Activated CD4-positive, alpha-beta T cell treated with anti-CD3 and anti-CD28 coated beads, Interleukin-2, amount 10 ng/mL, durations not matched to agents 7 days and 5 days (primary cell): ENCODE results near the gene ATP2A3. TPM values are rescaled to one million over a fixed set of nuclear protein-coding genes. Genes with fewer than 3 reads are reported as not detected.
A peak's percentile ranks its signal among the peaks of the same experiment; 100 is the strongest.
"Not testable (repeated sequence)": the region's sequence is repeated elsewhere in the genome, so short reads cannot be mapped to it uniquely, and the experiment has no call there.

Experiments used
- CTCF ChIA-PET: fragments of 350-600 bp; sonication (Branson Sonifier 250); formaldehyde crosslinking; loops from one replicate; lab custom pipeline; 2021; ENCODE audit warnings: antibody characterized with exemption; lab: Charles Lee
- POLR2A ChIA-PET: fragments of 350-600 bp; sonication (Branson Sonifier 250); formaldehyde crosslinking; loops from one replicate; lab custom pipeline; 2021; ENCODE audit warnings: antibody characterized with exemption; lab: Charles Lee
- DNase-seq: peaks from one replicate; pipeline ENCODE4 v3.0.0-alpha.2; 2020
- H3K27ac Mint-ChIP-seq: one replicate; pipeline ENCODE4 v1.8.0; 2021; ENCODE audit warnings: mild to moderate bottlenecking, moderate library complexity, mixed read lengths
- H3K27me3 Mint-ChIP-seq: one replicate; pipeline ENCODE4 v1.8.0; 2021; ENCODE audit warnings: mixed read lengths
- H3K36me3 Mint-ChIP-seq: one replicate; pipeline ENCODE4 v1.8.0; 2021; ENCODE audit warnings: low read depth, mixed read lengths
- H3K4me1 Mint-ChIP-seq: one replicate; pipeline ENCODE4 v1.8.0; 2021; ENCODE audit warnings: mixed read lengths
- H3K4me3 Mint-ChIP-seq: one replicate; pipeline ENCODE4 v1.8.0; 2021; ENCODE audit warnings: mild to moderate bottlenecking, moderate library complexity, mixed read lengths
- H3K9me3 Mint-ChIP-seq: one replicate; pipeline ENCODE4 v1.8.0; 2021; ENCODE audit warnings: mixed read lengths
- total RNA-seq, 2 experiments: library from RNA; stranded (reverse); gene quantifications; one replicate each; pipeline ENCODE4 v1.2.3, GENCODE V29; 2021

The ATP2A3 gene
- total RNA-seq, 2 experiments from 2014 or later, result 294 to 329 TPM

DNA sequence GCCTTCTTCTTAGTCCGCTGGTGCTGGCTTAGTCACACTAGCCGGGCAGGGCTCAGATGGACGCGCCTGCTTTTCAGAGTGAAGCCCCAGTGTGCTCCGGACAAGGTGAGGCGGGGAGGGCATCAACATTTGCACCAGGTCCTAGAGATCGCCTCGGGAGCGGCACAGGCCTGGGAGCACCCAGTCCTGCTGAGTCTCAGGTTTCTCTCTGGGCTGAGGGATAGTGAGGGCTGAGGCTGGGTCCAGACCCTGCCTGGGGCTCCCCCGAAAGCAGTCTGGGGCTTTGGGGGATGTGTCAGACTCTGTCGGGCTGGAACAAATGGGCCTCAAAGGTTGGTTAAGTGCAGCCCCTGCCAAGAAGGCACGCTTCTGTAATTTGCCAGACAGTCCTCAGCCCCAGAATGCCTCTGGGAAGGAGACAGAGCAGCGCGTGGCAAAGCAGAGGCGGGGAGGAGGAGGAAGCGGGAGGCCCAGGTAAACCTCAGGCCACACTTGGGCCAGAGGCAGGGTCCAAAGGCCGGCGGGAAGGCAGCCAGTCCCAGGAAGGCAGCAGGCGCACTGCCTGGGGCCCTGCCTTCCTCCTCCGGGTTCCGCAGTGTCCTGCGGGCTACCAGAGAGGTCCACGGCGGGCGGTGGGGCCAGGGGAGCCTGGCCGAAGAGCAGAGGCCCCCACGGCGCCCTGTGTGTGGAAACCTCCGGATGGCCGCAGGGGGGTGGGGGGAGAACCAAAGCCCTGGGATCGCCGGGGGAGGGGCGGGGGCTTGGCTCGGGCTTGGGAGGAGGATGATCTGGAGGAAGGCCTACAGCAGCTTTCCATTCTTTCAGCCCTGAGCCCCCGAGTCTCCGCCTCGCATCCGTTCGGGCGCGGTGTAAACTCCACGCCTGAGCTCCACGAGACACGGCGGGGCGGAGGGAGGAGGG lies 39.5 kb upstream of the ATP2A3 start:
- Mint-ChIP-seq H3K27me3 (peaks cover 6% of the 10 kb centered on the region), H3K4me3 (no peak overlapping the region), H3K36me3 (peaks cover 20% of the 10 kb centered on the region), H3K9me3 (no peaks in the 10 kb centered on the region), H3K4me1 (peaks cover 5% of the 10 kb centered on the region), H3K27ac (no peak overlapping the region)
- ChIA-PET CTCF (interaction anchor here (0.5 to 1.9 kb wide), 3 partner anchors 90 to 158 kb away, joined by 3 to 16 read pairs (median 3); partner anchors contain the start of gene NCBP3), POLR2A (no interaction called here)
- DNase-seq, result no peak

DNA sequence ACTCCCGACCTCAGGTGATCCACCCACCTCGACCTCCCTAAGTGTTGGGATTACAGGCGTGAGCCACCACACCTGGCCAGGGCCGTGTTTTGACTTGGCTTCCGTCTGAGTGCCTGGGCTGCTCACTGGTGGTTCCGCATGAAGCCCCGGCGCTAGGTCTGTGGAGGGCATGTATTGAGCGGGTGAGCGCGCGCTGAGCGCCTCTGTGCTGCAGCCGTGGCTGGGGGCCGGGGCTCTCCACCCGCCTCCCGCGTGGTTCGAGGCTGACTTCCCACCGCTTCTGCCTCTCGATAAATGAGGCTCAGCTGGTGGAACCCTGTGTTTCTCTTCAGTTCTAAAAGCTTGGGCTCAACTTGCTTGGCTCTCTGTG lies 38.9 kb upstream of the ATP2A3 start:
- CTCF ChIA-PET, result interaction anchor here (1.5 to 1.8 kb wide), 2 partner anchors 10 to 89 kb away, joined by 3 to 5 read pairs; no protein-coding TSS in a partner anchor
- H3K27me3 Mint-ChIP-seq, result peaks cover 8% of the 10 kb centered on the region
- POLR2A ChIA-PET, result no interaction called here
- DNase-seq, result no peak
- H3K36me3 Mint-ChIP-seq, result peaks cover 20% of the 10 kb centered on the region
- peaks cover 5% of the 10 kb centered on the region for H3K4me1 Mint-ChIP-seq
- H3K4me3 Mint-ChIP-seq, result no peak overlapping the region
- H3K9me3 Mint-ChIP-seq, result no peaks in the 10 kb centered on the region
- no peak overlapping the region for H3K27ac Mint-ChIP-seq

DNA sequence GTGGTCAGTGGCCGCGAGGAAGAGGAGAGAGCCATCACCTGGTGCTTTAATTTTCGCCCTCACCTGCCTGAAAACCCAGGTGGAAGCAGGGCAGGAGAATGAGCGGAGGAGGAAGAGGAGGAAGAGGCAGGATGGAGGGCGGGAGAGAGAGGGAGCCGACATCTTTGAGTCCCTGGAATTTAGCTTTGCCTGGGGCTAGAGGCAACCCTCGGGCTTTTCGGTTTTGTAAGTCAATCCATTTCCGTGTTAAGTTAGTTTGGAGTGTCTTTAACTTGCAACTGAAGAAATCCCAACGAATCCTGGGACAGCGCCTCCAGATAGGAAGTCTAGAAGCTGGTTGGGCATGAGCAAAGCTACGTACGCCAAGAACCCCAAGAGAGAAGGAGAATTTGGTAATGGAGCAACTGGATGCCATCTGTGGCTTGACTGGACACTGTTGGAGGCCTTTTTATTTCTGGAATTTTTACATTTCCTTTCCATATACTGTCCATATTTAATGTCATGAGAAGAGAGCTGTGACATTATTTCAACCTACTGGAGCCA lies 36.9 kb upstream of the ATP2A3 start:
- Mint-ChIP-seq H3K4me1 (peaks cover 5% of the 10 kb centered on the region), H3K27me3 (peaks cover 16% of the 10 kb centered on the region), H3K4me3 (no peak overlapping the region), H3K27ac (no peak overlapping the region), H3K36me3 (peaks cover 4% of the 10 kb centered on the region), H3K9me3 (no peaks in the 10 kb centered on the region)
- CTCF ChIA-PET, result interaction anchor here (1.6 to 1.8 kb wide), 2 partner anchors 8 to 87 kb away, joined by 3 to 4 read pairs; no protein-coding TSS in a partner anchor
- no peak for DNase-seq
- POLR2A ChIA-PET, result no interaction called here

DNA sequence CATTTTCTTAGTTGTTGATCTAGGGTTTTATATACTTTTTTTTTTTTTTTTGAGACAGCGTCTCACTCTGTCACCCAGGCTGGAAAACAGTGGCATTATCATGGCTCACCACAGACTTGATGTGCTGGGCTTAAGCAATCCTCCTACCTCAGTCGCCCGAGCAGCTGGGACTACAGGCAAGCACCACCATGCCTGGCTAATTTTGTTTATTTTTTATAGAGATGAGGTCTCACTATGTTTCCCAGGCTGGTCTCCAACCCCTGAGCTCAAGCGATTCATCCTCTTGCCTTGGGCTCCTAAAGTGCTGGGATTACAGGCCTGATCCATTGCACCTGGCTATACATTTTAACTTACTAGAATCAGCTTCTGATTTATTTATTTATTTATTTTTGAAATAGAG lies 34.2 kb upstream of the ATP2A3 start:
- POLR2A ChIA-PET, result interaction anchor here (0.6 kb wide), 1 partner anchor 106 kb away, joined by 5 read pairs; the partner anchor contains the start of gene CAMKK1
- no peak overlapping the region for H3K27ac Mint-ChIP-seq
- DNase-seq, result no peak
- H3K36me3 Mint-ChIP-seq, result no peaks in the 10 kb centered on the region
- H3K4me1 Mint-ChIP-seq, result no peaks in the 10 kb centered on the region
- no peak overlapping the region for H3K4me3 Mint-ChIP-seq
- H3K9me3 Mint-ChIP-seq, result peaks cover under 1% of the 10 kb centered on the region
- CTCF ChIA-PET, result interaction anchor here (0.6 kb wide), 1 partner anchor 189 kb away, joined by 3 read pairs; no protein-coding TSS in a partner anchor
- H3K27me3 Mint-ChIP-seq, result peaks cover 27% of the 10 kb centered on the region

DNA sequence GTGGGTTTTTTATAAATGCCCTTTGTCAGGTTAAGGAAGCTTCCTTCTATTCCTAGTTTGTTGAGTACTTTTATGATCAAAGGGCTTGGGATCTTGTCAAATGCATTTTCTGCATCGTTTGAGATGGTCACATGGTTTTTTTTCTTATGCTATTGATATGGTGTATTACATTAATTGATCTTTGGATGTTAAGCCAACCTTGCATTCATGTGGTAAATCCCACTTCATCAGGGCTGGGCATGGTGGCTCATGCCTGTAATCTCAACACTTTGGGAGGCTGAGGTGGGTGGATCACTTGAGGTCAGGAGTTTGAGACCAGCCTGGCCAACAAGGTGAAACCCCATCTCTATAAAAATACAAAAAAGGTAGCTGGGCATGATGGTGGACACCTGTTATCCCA lies 30.8 kb upstream of the ATP2A3 start:
- Mint-ChIP-seq H3K4me3 (no peak overlapping the region), H3K4me1 (no peaks in the 10 kb centered on the region), H3K9me3 (peaks cover 2% of the 10 kb centered on the region), H3K27me3 (peaks cover 26% of the 10 kb centered on the region), H3K36me3 (no peaks in the 10 kb centered on the region), H3K27ac (peak overlapping the region; percentile 9)
- POLR2A ChIA-PET, result no interaction called here
- CTCF ChIA-PET, result interaction anchor here (0.6 kb wide), 1 partner anchor 12 kb away, joined by 3 read pairs; no protein-coding TSS in a partner anchor
- DNase-seq, result no peak

DNA sequence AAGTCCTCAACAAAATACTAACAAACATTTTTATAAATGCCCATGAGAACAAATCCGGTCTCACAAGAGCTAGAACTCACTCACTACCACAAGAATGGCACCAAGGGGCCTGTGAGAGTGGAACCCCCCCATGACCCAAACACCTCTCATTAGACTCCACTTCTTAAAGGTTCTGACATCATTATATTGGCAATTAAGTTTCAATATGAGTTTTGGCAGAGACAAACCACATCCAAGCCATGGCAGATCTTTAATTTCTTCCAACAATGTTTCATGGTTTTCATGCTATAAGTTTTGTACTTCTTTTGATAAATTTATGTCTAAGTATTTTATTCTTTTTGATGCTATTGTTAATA lies 30.0 kb upstream of the ATP2A3 start:
- Mint-ChIP-seq H3K36me3 (no peaks in the 10 kb centered on the region), H3K9me3 (peaks cover 2% of the 10 kb centered on the region), H3K4me1 (no peaks in the 10 kb centered on the region), H3K27ac (no peak overlapping the region), H3K4me3 (no peak overlapping the region), H3K27me3 (peaks cover 26% of the 10 kb centered on the region)
- ChIA-PET POLR2A (no interaction called here), CTCF (interaction anchor here (0.6 to 1.2 kb wide), 2 partner anchors 8 to 11 kb away, joined by 3 read pairs; no protein-coding TSS in a partner anchor)
- DNase-seq, result no peak

DNA sequence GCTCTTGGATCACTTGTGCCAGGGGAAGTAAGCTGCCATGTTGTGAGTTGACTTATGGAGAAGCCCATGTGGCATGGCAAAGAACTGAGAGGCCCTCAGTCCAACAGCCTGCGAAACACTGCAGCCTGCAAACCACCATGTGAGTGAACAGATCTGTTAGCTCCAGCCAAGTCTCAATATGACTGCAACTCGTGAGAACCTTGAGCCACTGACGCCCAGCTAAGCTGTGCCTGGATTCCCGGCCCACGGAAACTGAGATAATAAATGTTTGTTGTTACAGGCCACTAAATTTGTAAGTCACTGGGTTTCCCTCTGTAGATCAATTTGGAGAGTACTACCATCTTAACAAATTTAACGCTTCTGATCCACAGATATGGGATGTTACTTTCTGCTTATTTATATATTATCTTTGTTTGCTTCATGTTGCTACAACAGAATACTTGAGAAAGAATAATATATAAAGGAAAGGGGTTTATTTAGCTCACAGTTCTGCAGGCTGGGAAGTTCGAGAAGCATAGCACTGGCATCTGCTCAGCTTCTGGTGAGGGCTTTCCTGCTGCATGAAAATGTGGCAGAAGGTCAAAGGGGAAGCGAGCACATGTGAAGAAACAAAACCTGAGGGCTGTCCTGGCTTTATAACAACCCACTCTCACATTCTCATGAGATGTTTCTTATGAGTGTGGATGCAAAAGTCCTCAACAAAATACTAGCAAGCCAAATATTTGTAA lies 29.4 kb upstream of the ATP2A3 start:
- Mint-ChIP-seq H3K4me3 (no peak overlapping the region), H3K36me3 (no peaks in the 10 kb centered on the region), H3K27ac (no peak overlapping the region), H3K4me1 (no peaks in the 10 kb centered on the region), H3K27me3 (peaks cover 26% of the 10 kb centered on the region), H3K9me3 (peaks cover 2% of the 10 kb centered on the region)
- POLR2A ChIA-PET, result no interaction called here
- CTCF ChIA-PET, result interaction anchor here (1.2 kb wide), 1 partner anchor 8 kb away, joined by 3 read pairs; no protein-coding TSS in a partner anchor
- DNase-seq, result no peak

DNA sequence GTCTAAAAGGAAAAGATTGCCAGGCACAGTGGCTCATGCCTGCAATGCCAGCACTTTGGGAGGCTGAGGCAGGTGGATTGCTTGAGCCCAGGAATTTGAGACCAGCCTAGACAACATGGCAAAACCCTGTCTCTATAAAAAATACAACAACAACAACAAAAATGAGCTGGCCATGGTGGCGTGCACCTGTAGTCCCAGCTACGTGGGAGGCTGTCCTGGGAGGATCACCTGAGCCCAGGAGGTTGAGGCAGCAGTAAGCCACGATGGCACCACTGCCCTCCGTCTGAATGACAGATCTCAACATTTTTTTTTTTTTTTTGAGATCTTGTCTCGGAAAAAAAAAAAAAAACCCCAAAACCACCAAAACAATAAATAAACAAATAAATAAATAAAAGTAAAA lies 28.1 kb upstream of the ATP2A3 start:
- Mint-ChIP-seq H3K36me3 (no peaks in the 10 kb centered on the region), H3K4me1 (no peaks in the 10 kb centered on the region), H3K4me3 (no peak overlapping the region), H3K27ac (no peak overlapping the region), H3K9me3 (peaks cover 2% of the 10 kb centered on the region), H3K27me3 (peaks cover 24% of the 10 kb centered on the region)
- POLR2A ChIA-PET, result no interaction called here
- CTCF ChIA-PET, result interaction anchor here (0.7 to 0.8 kb wide), 2 partner anchors 77 to 102 kb away, joined by 3 to 4 read pairs; no protein-coding TSS in a partner anchor
- no peak for DNase-seq

DNA sequence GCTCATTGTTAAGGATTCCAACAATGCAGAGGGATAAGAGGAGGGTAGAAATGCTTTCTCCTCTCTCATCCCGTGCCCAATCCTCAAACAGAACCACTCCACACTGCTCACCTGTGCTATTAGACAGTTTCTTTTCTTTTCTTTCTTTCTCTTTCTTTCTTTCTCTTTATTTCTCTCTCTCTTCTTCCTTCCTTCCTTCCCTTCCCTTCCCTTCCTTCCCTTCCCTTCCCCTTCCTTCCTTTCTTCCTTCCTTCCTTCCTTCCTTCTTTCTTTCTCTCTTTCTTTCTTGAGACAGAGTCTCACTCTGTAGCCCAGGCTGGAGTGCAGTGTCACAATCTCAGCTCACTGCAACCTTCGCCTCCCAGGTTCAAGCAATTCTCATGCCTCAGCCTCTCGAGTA lies 27.5 kb upstream of the ATP2A3 start:
- H3K4me3 Mint-ChIP-seq, H3K27ac Mint-ChIP-seq, H3K9me3 Mint-ChIP-seq, H3K4me1 Mint-ChIP-seq, DNase-seq, H3K36me3 Mint-ChIP-seq: not testable (repeated sequence)
- ChIA-PET CTCF (interaction anchor here (0.7 kb wide), 1 partner anchor 102 kb away, joined by 4 read pairs; no protein-coding TSS in a partner anchor), POLR2A (interaction anchor here (0.6 kb wide), 1 partner anchor 8 kb away, joined by 4 read pairs; no protein-coding TSS in a partner anchor)
- H3K27me3 Mint-ChIP-seq, result peaks cover 22% of the 10 kb centered on the region

DNA sequence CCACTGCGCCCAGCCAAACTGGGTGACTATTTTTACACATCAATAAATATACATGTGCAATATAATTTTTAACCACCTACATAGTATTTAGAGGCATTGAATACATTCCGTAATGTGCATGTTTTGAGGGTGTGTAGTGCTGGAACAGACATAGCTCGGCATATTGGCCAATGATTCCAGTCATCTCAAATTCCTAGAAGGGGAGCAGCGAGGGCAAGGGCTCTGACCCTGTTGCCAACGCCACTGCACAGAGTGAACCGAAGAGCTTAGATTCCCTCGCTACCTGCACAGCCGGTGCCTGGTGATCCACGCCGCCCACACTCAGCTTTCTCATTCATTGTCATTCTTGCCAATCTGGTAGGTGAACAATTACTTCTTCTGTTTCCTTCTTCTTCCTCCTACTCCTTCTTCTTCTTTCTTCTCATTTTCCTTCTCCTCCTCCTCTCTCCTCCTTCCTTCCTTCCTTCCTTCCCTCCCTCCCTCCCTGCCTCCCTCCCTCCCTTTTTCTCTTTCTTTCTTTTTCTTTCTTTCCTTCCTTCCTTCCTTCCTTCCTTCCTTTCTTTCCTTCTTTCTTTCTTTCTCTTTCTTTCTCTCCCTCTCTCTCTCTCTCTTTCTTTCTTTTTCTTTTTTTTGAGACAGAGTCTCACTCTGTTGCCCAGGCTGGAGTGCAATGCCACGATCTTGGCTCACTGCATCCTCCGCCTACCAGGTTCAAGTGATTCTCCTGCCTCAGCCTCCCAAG lies 26.3 kb upstream of the ATP2A3 start:
- no peaks in the 10 kb centered on the region for H3K36me3 Mint-ChIP-seq
- CTCF ChIA-PET, result interaction anchor here (0.6 kb wide), 1 partner anchor 10 kb away, joined by 3 read pairs; no protein-coding TSS in a partner anchor
- POLR2A ChIA-PET, result no interaction called here

DNA sequence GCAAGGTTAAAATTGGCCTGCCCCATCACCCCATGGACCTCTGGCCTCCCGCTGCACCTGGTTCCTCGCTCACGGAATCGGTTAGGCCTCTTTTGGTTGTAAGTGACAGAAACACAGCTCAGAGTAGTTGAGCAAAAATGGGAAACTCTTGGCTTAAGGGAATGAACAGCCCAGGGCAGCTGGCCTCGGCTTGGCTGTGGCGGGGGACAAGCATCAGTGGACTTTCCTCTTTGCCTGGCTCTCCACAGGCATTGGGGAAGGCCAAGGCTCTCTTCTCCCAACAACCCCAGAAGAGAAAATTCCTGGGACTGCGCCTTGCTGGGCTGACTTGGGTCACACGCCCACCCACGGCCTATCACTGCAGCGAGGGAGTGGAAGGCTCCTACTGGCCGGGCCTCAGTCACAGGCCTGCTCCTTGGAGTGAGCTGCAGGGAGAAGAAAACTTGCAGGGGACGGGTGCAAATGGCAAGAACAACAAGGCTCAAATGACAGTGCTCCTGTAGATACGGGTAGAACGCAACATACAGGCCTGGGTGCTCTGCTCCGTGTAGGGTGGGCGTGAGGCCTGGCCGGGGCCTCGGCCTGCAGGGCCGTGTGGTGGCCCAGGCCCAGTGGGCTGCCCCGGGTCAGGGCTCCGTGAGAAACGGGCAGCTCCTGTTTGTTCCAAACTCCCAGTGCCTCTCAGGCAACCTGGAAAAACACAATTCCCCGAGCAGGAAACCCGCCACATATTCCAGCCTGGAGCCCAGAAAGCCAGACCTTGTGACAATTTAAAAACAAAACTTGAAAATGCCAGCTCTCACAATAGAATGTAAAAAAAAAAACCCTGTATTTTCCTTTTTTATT lies 25.0 kb upstream of the ATP2A3 start:
- Mint-ChIP-seq H3K9me3 (peaks cover 2% of the 10 kb centered on the region), H3K36me3 (no peaks in the 10 kb centered on the region), H3K4me1 (peaks cover 5% of the 10 kb centered on the region), H3K27me3 (peaks cover 9% of the 10 kb centered on the region), H3K27ac (no peak overlapping the region), H3K4me3 (no peak overlapping the region)
- CTCF ChIA-PET, result interaction anchor here (0.6 kb wide), 1 partner anchor 67 kb away, joined by 3 read pairs; no protein-coding TSS in a partner anchor
- POLR2A ChIA-PET, result no interaction called here
- DNase-seq, result no peak

More for the DNA sequence above, 26.3 kb upstream of the ATP2A3 start:
- Mint-ChIP-seq H3K9me3 (peaks cover 2% of the 10 kb centered on the region), H3K4me3 (no peak overlapping the region), H3K27ac (no peak overlapping the region), H3K4me1 (no peaks in the 10 kb centered on the region), H3K27me3 (peaks cover 14% of the 10 kb centered on the region)
- DNase-seq, result no peak
